Stimulated activated CD4-positive, alpha-beta T cell treated with anti-CD3 and anti-CD28 coated beads, Interleukin-4, amount 100 ng/mL, for 24 hours (primary cell): ENCODE measurements around the gene PCDH11Y.
"Not testable (repeated sequence)": the region's sequence is repeated elsewhere in the genome, so short reads cannot be mapped to it uniquely, and the experiment has no call there.

Experiments
- DNase-seq: peaks from one replicate; pipeline ENCODE4 v3.0.0-alpha.2; 2020

PCDH11Y gene

GRCh38 chrY:5000057-5000456 is at the start of gene PCDH11Y:
TSS of gene PCDH11Y (plus strand) at chrY:5000296. CDS start at chrY:5057100, 56,804 bp downstream.
- peak; percentile 3 for DNase-seq

GRCh38 chrY:4967894-4968293 is 32.2 kb upstream of the PCDH11Y start:
- DNase-seq = not testable (repeated sequence)

GRCh38 chrY:4991743-4992400 is 8.2 kb upstream of the PCDH11Y start:
- not testable (repeated sequence) for DNase-seq

DNA sequence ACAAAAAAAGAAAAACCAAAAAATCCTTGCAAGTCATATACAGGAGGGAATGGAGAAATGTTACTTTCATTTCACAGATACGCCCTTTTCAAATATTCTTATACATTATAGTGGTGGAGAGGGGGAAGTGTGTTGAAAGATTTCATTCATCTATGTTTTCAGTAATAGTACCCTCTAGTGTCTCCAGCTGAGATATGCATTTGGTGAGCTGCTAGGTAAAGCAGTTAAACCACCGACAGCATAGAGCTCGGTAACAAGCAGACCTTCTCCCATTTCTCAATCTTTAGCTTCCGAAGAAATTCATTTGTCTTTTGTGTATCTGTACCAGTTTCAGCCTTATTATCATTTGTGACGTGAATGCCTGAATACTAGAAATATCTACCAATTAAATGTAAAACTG is 5.2 kb upstream of the PCDH11Y start:
- DNase-seq = not testable (repeated sequence)

- not testable (repeated sequence) for DNase-seq
Measured at GRCh38 chrY:5002476-5003184, 2.5 kb downstream of the PCDH11Y start.

- DNase-seq = not testable (repeated sequence)
Measured at GRCh38 chrY:5038972-5039523, 39.0 kb downstream of the PCDH11Y start.

DNA sequence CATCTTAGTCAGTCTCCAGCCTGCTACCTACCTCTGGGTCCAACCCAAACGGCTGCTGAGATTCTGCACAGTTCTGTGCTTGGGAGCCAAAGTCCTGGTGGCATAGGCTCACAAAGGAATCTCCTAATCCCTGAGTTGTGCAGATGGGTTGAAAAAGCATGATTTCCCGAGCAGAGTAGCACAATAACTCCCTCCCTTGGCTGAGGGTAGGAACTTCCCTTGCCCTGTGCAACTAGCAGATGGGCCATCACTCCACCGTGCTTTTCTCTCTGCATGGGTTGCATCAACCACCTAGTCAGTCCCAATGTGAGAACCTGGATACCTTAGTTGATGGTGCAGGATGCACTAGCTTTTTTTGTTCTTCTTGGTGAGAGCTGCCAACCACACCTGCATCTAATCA is 82.9 kb downstream of the PCDH11Y start:
- not testable (repeated sequence) for DNase-seq

DNA sequence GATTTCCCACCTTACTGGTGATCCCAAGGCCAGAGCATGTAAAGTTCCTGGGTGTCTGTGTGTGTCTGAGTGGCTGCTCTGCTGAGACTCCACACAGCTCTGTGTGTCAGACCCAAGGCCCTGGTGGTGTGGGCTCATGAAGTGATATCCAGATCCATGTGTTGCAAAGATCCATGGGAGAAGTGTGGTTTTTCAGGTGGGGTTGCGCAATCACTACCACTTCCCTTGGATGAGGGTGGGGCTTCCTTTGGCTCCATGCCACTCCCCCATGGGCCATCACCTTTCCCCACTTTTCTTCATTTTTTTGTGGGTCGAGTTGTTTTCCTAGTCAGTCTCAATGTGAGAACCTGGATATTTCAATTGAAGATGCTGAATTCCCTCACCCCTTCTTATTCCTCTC is 182.9 kb downstream of the PCDH11Y start:
- DNase-seq = not testable (repeated sequence)

- DNase-seq = not testable (repeated sequence)
Measured at GRCh38 chrY:5215116-5215515, 215.0 kb downstream of the PCDH11Y start.

DNA sequence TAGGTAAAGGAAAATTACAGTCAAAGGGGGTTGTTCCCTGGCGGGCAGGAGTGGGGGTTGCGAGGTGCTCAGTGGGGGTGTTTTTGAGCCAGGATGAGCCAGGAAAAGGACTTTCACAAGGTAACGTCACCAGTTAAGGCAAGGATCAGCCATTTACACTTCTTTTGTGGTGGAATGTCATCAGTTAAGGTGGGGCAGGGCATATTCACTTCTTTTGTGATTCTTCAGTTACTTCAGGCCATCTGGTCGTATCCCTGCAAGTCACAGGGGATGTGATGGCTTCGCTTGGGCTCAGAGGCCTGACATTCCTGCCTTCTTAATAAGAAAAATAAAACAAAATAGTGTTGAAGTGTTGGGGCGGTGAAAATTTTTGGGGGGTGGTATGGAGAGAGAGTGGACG is 324.8 kb downstream of the PCDH11Y start:
- DNase-seq = not testable (repeated sequence)

- DNase-seq = not testable (repeated sequence)
Measured at GRCh38 chrY:5342220-5342619, 342.1 kb downstream of the PCDH11Y start.

GRCh38 chrY:5543705-5544104 is 543.6 kb downstream of the PCDH11Y start:
- DNase-seq = not testable (repeated sequence)

DNA sequence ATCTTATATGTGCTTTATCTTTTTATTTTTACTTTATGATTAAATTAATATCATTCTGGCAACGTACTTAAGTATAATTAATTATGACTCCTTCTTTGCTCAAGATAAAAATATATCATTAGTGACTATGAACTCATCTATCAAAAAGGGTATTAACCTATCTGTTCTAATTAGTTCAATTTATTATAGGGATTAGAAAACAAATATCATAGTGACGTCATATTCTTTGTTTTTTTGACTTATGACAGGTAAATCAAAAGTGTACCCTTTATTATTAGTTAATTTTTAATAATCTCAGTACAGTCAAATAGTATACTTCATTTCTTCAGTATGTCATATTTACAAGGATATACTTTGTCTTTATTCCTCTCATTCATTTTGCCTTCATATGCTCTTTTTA is 638.5 kb downstream of the PCDH11Y start:
- DNase-seq = not testable (repeated sequence)

GRCh38 chrY:5679265-5679664 is 679.2 kb downstream of the PCDH11Y start:
- not testable (repeated sequence) for DNase-seq

- DNase-seq = not testable (repeated sequence)
Measured at GRCh38 chrY:5708727-5709126, 708.6 kb downstream of the PCDH11Y start.

DNA sequence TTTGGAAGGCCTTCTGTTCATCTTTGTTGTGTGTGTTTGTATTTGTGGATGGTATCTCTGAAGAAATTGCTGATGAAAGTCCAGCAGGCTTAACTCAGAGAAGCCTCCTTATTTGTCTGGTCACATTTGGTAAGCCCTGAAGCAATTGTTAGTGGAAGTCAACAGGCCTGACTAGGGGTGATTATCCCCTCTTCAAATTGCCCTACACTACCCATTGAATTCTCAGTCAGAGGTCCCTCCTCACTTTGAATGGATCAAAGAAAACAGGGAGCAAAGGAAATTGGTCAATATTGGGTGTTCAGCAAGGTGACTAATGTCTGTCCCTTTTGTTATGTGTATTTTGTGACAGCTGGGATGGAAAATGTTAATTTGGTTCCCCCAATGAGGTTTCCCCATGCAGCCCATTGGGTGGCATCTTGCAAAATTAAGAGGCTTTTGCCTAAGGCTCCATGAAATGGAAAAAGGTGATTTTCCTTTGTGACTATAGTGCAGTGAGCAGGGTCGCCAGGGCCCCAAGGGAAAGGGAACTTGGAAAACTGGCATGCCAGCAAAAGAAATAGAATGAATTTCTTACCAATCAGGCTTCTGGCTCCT is 709.8 kb downstream of the PCDH11Y start:
- not testable (repeated sequence) for DNase-seq

DNA sequence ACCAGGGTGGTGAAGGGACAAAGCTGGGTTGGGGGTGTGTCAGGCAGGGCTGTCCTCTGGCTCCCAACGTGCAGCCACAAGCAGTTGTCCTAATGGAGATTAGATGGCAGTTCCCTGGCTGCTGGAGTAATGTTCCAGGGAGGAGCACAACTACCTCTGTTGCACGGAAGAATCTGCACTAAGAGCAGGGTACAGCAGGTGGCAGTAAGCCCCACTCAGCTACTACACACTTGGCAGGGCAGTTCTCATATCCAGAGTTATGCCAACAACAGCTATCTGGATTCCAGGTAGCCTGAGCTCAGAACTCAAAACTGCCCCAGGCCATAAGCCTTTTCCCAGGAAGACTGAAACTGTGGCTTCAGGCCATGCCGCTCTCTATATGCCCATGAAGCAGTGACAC is 761.3 kb downstream of the PCDH11Y start:
- not testable (repeated sequence) for DNase-seq

DNA sequence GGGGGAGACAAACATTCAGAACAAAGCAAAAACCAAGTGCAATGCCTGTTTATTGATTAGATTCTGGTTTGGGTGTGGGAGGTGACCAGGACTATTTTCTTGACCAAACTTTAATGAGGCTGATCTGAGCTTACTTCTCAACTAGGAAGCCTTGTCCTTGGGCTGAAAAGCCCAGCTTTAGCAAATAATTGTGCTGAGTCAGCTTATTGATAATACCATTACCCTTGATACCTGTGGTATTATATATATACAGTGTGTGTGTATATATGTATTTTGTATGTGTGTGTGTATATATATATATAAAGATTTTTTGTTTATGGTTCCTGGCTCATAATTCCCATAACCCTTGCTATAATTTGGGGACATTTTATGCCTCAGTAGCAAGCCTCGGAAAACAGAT is 776.4 kb downstream of the PCDH11Y start:
- DNase-seq = not testable (repeated sequence)
